Activated T-helper 2 cell treated with anti-CD3 and anti-CD28 coated beads, Interferon-gamma antibody, Interleukin-2, Interleukin-4, amounts not matched to agents 10 μg/mL and 5 μg/mL and 100 μg/mL, durations not matched to agents 14 hours and 24 hours and 36 hours (primary cell): ENCODE data around the gene TMEM119. TPM values are rescaled to one million over a fixed set of nuclear protein-coding genes. Genes with fewer than 3 reads are reported as not detected.
"Not testable (repeated sequence)": the region's sequence is repeated elsewhere in the genome, so short reads cannot be mapped to it uniquely, and the experiment has no call there.

ENCODE experiments used
- DNase-seq: peaks from one replicate; pipeline ENCODE4 v3.0.0; 2021; ENCODE audit warnings: low spot score
- H3K27ac Mint-ChIP-seq: one replicate; pipeline ENCODE4 v1.8.0; 2021; ENCODE audit warnings: mixed read lengths
- H3K27me3 Mint-ChIP-seq: one replicate; pipeline ENCODE4 v1.8.0; 2021; ENCODE audit warnings: low read depth, mixed read lengths
- H3K36me3 Mint-ChIP-seq: one replicate; pipeline ENCODE4 v1.8.0; 2021; ENCODE audit warnings: low read depth, mixed read lengths
- H3K4me1 Mint-ChIP-seq: one replicate; pipeline ENCODE4 v1.8.0; 2021; ENCODE audit warnings: low read depth, mixed read lengths
- H3K4me3 Mint-ChIP-seq: one replicate; pipeline ENCODE4 v1.8.0; 2021; ENCODE audit warnings: low read depth, mild to moderate bottlenecking, moderate library complexity, mixed read lengths
- H3K9me3 Mint-ChIP-seq: one replicate; pipeline ENCODE4 v1.8.0; 2021; ENCODE audit warnings: mixed read lengths
- intact Hi-C: fragments of 100-400 bp; cut with micrococcal nuclease; formaldehyde crosslinking; loops from one replicate; pipeline ENCODE4 v1.15.1; 2023
- total RNA-seq: library from RNA; stranded (reverse); gene quantifications from 2 replicates; pipeline ENCODE4 v1.2.3, GENCODE V29; 2022

The TMEM119 gene
- total RNA-seq, 1 donor from 2014 or later: not detected

- Mint-ChIP-seq H3K4me3 (no peak overlapping the region), H3K27ac (no peak overlapping the region), H3K9me3 (no peaks in the 10 kb centered on the region), H3K27me3 (peaks cover 4% of the 10 kb centered on the region), H3K4me1 (no peaks in the 10 kb centered on the region), H3K36me3 (no peaks in the 10 kb centered on the region)
- intact Hi-C loops: no loop called here
- no peak for DNase-seq
Measured at GRCh38 chr12:108599948-108600701, 2.2 kb upstream of the TMEM119 start.

DNA sequence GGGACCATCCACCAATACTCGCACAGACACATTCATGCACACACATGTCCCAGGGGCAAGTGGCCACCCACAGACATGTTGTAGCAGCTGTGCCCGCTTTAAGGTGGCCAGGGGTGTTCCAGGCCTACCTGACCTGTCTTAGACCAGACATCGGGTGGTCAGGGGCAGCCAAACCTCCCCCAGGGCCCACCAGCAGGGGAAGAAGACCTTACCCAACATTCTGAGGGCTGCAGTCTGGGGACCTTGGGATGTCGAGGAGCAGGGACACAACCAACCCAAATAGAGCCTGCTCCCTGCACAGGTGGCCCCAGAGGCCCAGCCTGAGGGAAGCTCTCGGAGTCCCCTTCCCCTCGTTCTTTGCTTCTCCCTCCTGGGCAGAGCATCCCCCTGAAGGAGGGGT is 1.7 kb upstream of the TMEM119 start:
- Mint-ChIP-seq H3K9me3 (no peaks in the 10 kb centered on the region), H3K4me3 (no peak overlapping the region), H3K36me3 (no peaks in the 10 kb centered on the region), H3K27ac (no peak overlapping the region), H3K27me3 (no peaks in the 10 kb centered on the region), H3K4me1 (no peaks in the 10 kb centered on the region)
- intact Hi-C loops: no loop called here
- DNase-seq: no peak

DNA sequence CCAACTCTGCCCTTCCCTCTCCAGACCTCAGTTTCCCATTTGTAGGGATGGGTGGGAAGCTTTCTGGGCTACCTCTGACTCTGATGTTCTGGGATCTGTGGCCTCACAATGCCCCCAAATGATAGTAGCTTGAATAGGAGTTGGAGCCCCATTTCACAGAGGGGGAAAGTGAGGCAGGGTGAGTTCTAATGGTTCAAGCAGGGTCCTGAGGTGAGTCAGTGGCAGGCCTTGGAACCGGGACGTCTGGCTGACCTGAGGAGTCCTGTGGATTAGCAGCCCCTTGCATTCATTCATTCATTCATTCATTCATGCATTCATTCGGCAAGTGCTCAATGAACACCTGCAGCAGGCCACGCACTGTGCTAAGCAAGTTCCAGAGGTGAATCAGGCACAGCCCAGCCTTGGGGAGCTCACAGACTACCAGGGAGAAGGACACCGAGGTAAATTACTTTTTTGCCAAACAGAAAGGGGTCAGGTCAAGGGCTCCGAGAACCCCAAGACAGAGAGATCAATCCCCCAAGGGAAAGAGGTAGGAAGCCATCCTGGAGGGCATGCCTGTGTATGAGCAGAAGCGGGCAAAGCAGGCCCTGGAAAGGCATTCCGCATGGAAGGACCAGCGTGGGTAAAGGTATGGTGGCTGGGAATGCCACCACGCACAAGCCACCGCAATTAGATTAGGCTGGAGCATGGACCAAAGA is 818 bp upstream of the TMEM119 start:
- H3K9me3 Mint-ChIP-seq: no peaks in the 10 kb centered on the region
- H3K4me1 Mint-ChIP-seq: no peaks in the 10 kb centered on the region
- no peak overlapping the region for H3K4me3 Mint-ChIP-seq
- no peaks in the 10 kb centered on the region for H3K27me3 Mint-ChIP-seq
- H3K36me3 Mint-ChIP-seq: no peaks in the 10 kb centered on the region
- H3K27ac Mint-ChIP-seq: no peak overlapping the region
- DNase-seq: no peak
- intact Hi-C loops: no loop called here

- DNase-seq: no peak
- no peaks in the 10 kb centered on the region for H3K36me3 Mint-ChIP-seq
- H3K4me3 Mint-ChIP-seq: no peak overlapping the region
- H3K27ac Mint-ChIP-seq: no peak overlapping the region
- intact Hi-C loops: no loop called here
- H3K27me3 Mint-ChIP-seq: no peaks in the 10 kb centered on the region
- no peaks in the 10 kb centered on the region for H3K4me1 Mint-ChIP-seq
- H3K9me3 Mint-ChIP-seq: no peaks in the 10 kb centered on the region
Measured at GRCh38 chr12:108596854-108597558, 878 bp downstream of the TMEM119 start.

- Mint-ChIP-seq H3K27me3 (no peaks in the 10 kb centered on the region), H3K36me3 (no peaks in the 10 kb centered on the region), H3K9me3 (no peaks in the 10 kb centered on the region), H3K4me3 (no peak overlapping the region), H3K4me1 (no peaks in the 10 kb centered on the region), H3K27ac (no peak overlapping the region)
- no peak for DNase-seq
- intact Hi-C loops: no loop called here
Measured at GRCh38 chr12:108595711-108596647, 1.9 kb downstream of the TMEM119 start.

GRCh38 chr12:108594960-108595710 is 2.7 kb downstream of the TMEM119 start:
- Mint-ChIP-seq H3K27me3 (peaks cover 1% of the 10 kb centered on the region), H3K9me3 (no peaks in the 10 kb centered on the region), H3K4me1 (no peaks in the 10 kb centered on the region), H3K4me3 (no peak overlapping the region), H3K27ac (no peak overlapping the region), H3K36me3 (no peaks in the 10 kb centered on the region)
- intact Hi-C loops: no loop called here
- DNase-seq: no peak

GRCh38 chr12:108594323-108594903 is 3.5 kb downstream of the TMEM119 start:
- Mint-ChIP-seq H3K4me3 (no peak overlapping the region), H3K9me3 (no peaks in the 10 kb centered on the region), H3K4me1 (no peaks in the 10 kb centered on the region), H3K27ac (no peak overlapping the region), H3K27me3 (peaks cover 1% of the 10 kb centered on the region), H3K36me3 (no peaks in the 10 kb centered on the region)
- intact Hi-C loops: no loop called here
- no peak for DNase-seq

- no peak overlapping the region for H3K27ac Mint-ChIP-seq
- peaks cover 1% of the 10 kb centered on the region for H3K27me3 Mint-ChIP-seq
- no peaks in the 10 kb centered on the region for H3K36me3 Mint-ChIP-seq
- no peak for DNase-seq
- no peaks in the 10 kb centered on the region for H3K9me3 Mint-ChIP-seq
- no peaks in the 10 kb centered on the region for H3K4me1 Mint-ChIP-seq
- H3K4me3 Mint-ChIP-seq: no peak overlapping the region
- intact Hi-C loops: no loop called here
Measured at GRCh38 chr12:108592033-108592909, 5.6 kb downstream of the TMEM119 start.

- Mint-ChIP-seq H3K9me3 (no peaks in the 10 kb centered on the region), H3K4me3 (no peak overlapping the region), H3K36me3 (no peaks in the 10 kb centered on the region), H3K4me1 (no peaks in the 10 kb centered on the region), H3K27ac (no peak overlapping the region), H3K27me3 (peaks cover 1% of the 10 kb centered on the region)
- no peak for DNase-seq
- intact Hi-C loops: no loop called here
Measured at GRCh38 chr12:108591267-108591980, 6.5 kb downstream of the TMEM119 start.

GRCh38 chr12:108590463-108590862 is 7.4 kb downstream of the TMEM119 start:
- H3K27me3 Mint-ChIP-seq, H3K9me3 Mint-ChIP-seq, H3K4me3 Mint-ChIP-seq, H3K4me1 Mint-ChIP-seq, intact Hi-C loops, H3K27ac Mint-ChIP-seq, H3K36me3 Mint-ChIP-seq, DNase-seq: not testable (repeated sequence)
